ENCODE data around the gene NPAS3. TPM values are rescaled to one million over a fixed set of nuclear protein-coding genes. Genes with fewer than 3 reads are reported as not detected.

The NPAS3 gene
- total and polyA plus RNA-seq, 2 of the 8 experiments (the other 6 are each of a cell fraction or from before 2014, with no cell fraction given), result 0.11 to 0.60 TPM

GRCh38 chr14:33774161-33774560 is 835.5 kb downstream of the NPAS3 start (continued):
- TF ChIP-seq ZNF274 (IDR thresholded peaks at IDR 0.05; ENCODE audit: borderline replicate concordance, extremely low read depth, low read length) (no peak), RNF2 (IDR thresholded peaks at IDR 0.05; ENCODE audit: borderline replicate concordance, low read depth, low read length, missing control alignments, poor library complexity, severe bottlenecking) (no peak)

All from H1 (cell line).